HepG2 (cell line): ENCODE measurements around the gene TGFBRAP1. TPM values are rescaled to one million over a fixed set of nuclear protein-coding genes. Genes with fewer than 3 reads are reported as not detected.

Experiments
- ATAC-seq: fragments of 200-7000 bp; cut with Tn5 transposase; 3 replicates; pipeline ENCODE4 v1.9.1; 2020; ENCODE audit warnings: mild to moderate bottlenecking, moderate library complexity
- BruUV-seq: library from RNA; stranded (reverse); fragments of 400-500 nt; replicated peaks from 2 replicates; lab custom pipeline; 2021; lab: Mats Ljungman, UMichigan
- CTCF ChIA-PET: fragments of 300-600 bp; formaldehyde crosslinking; extraction: SDS; loops from one replicate; lab custom pipeline; 2021; ENCODE audit warnings: low total read pairs, inconsistent platforms, low intra/inter-chr PET ratio; lab: Yijun Ruan, JAX
- POLR2A ChIA-PET: fragments of 350-600 bp; sonication (Branson Sonifier 250); formaldehyde crosslinking; loops from one replicate; lab custom pipeline; 2020; ENCODE audit warnings: antibody characterized with exemption, inconsistent platforms; lab: Yijun Ruan, JAX
- DNase-seq: peaks from one replicate; pipeline ENCODE4 v3.0.0-alpha.2; 2015; ENCODE audit warnings: low spot score
- FAIRE-seq: peaks from 3 replicates; lab custom pipeline; 2011; peaks lifted over from hg19 to GRCh38; lab: Jason Lieb, UNC
- H2AFZ ChIP-seq: one replicate; pipeline ENCODE4 v1.6.1; 2011; ENCODE audit warnings: low read length, inconsistent platforms
- H3K27ac ChIP-seq: fragments of 300-600 bp; 3 replicates; pipeline ENCODE4 v1.8.0; 2011; ENCODE audit warnings: mixed run types, mild to moderate bottlenecking, mixed read lengths, low read length, inconsistent platforms; ENCODE audit not compliant: insufficient read depth; ENCODE audit errors: extremely low read length
- H3K27me3 ChIP-seq, 2 experiments: fragments of 200-600 bp in 1 of 2; 2 replicates in 1 of 2; 3 replicates in 1 of 2; pipeline versions ENCODE4 v1.6.0 to v1.8.0; 2011; ENCODE audit warnings: low read length in 2 of 2, mild to moderate bottlenecking in 2 of 2, moderate library complexity in 2 of 2, inconsistent platforms in 1 of 2; ENCODE audit not compliant: insufficient read depth in 2 of 2, control insufficient read depth in 1 of 2
- H3K36me3 ChIP-seq, 2 experiments: fragments of 200-600 bp in 1 of 2; replicated peaks in 1 of 2; 2 replicates in 1 of 2; 3 replicates in 1 of 2; pipeline versions ENCODE4 v1.5.1 to v1.8.0; 2011; ENCODE audit warnings: low read length in 2 of 2, inconsistent platforms in 1 of 2; ENCODE audit not compliant: insufficient read depth in 2 of 2, control insufficient read depth in 1 of 2
- H3K4me1 ChIP-seq: 2 replicates; pipeline ENCODE4 v1.5.1; 2012; ENCODE audit warnings: low read length, inconsistent platforms; ENCODE audit not compliant: insufficient read depth
- H3K4me2 ChIP-seq: 2 replicates; pipeline ENCODE4 v1.6.0; 2011; ENCODE audit warnings: low read depth, low read length, inconsistent platforms
- H3K4me3 ChIP-seq, 3 experiments: fragments of 200-600 bp in 1 of 3; sonication (generic), shearing (Covaris generic) in 1 of 3; replicated peaks in 1 of 3; 2 replicates each; pipeline ENCODE4 v1.5.1; 2011 to 2016; ENCODE audit warnings: low read length in 3 of 3, inconsistent platforms in 2 of 3, low read depth in 2 of 3, mild to moderate bottlenecking in 2 of 3, control low read depth in 1 of 3, mixed read lengths in 1 of 3; ENCODE audit not compliant: insufficient read depth in 1 of 3
- H3K79me2 ChIP-seq: one replicate; pipeline ENCODE4 v1.6.1; 2011; ENCODE audit warnings: low read length, inconsistent platforms; ENCODE audit not compliant: insufficient read depth
- H3K9ac ChIP-seq: 2 replicates; pipeline ENCODE4 v1.6.0; 2011; ENCODE audit warnings: mild to moderate bottlenecking, low read depth, low read length, inconsistent platforms; ENCODE audit not compliant: insufficient read depth
- H3K9me3 ChIP-seq: 2 replicates; pipeline ENCODE4 v1.5.1; 2012; ENCODE audit warnings: mild to moderate bottlenecking, low read length
- H4K20me1 ChIP-seq: 2 replicates; pipeline ENCODE4 v1.6.0; 2011; ENCODE audit warnings: inconsistent platforms, mild to moderate bottlenecking, low read length, moderate library complexity; ENCODE audit not compliant: insufficient read depth
- ATF7 ChIP-seq, 2 experiments: fragments of 450-650 bp in 1 of 2; sonication (generic) in 1 of 2; formaldehyde crosslinking in 1 of 2; IDR thresholded peaks; 2 replicates each; pipeline versions ENCODE4 v1.4.0 to v1.6.1; 2016 to 2020; ENCODE audit warnings: antibody characterized with exemption in 1 of 2, mild to moderate bottlenecking in 1 of 2, missing genetic modification reagents in 1 of 2
- ETV5 ChIP-seq: IDR thresholded peaks from 2 replicates; pipeline ENCODE4 v1.6.1; 2018; ENCODE audit warnings: missing biosample characterization, missing genetic modification reagents, inconsistent platforms, borderline replicate concordance
- FOXA3 ChIP-seq: IDR thresholded peaks from 2 replicates; pipeline ENCODE4 v1.6.1; 2016; ENCODE audit warnings: missing genetic modification reagents, missing compliant biosample characterization
- FOXK1 ChIP-seq: sonication (generic); formaldehyde crosslinking; IDR thresholded peaks from 2 replicates; pipeline ENCODE4 v1.4.0; 2020; ENCODE audit warnings: low read depth, missing genetic modification reagents, borderline replicate concordance
- HCFC1 ChIP-seq: fragments of 150-350 bp; IDR thresholded peaks from 2 replicates; pipeline ENCODE4 v1.6.1; 2014; ENCODE audit warnings: low read depth, low read length
- KDM6A ChIP-seq: IDR thresholded peaks from 2 replicates; pipeline ENCODE4 v1.6.1; 2016; ENCODE audit warnings: low read depth
- KMT2A ChIP-seq: sonication (generic); formaldehyde crosslinking; IDR thresholded peaks from 2 replicates; pipeline ENCODE4 v1.4.0; 2020; ENCODE audit warnings: missing genetic modification reagents
- REL ChIP-seq: sonication (generic); formaldehyde crosslinking; conservative IDR thresholded peaks from 2 replicates; pipeline ENCODE4 v1.8.0; 2022; ENCODE audit warnings: mild to moderate bottlenecking, missing genetic modification reagents, moderate library complexity
- REXO4 ChIP-seq: sonication (generic); formaldehyde crosslinking; IDR thresholded peaks from 2 replicates; pipeline ENCODE4 v1.8.0; 2022; ENCODE audit warnings: missing genetic modification reagents, mild to moderate bottlenecking, borderline replicate concordance
- XBP1 ChIP-seq: sonication (generic); formaldehyde crosslinking; IDR thresholded peaks from 2 replicates; pipeline ENCODE4 v1.5.0; 2020; ENCODE audit warnings: missing genetic modification reagents
- ZBED4 ChIP-seq: sonication (generic); formaldehyde crosslinking; IDR thresholded peaks from 2 replicates; pipeline ENCODE4 v1.4.0; 2020; ENCODE audit warnings: missing genetic modification reagents, borderline replicate concordance
- ZKSCAN8 ChIP-seq: IDR thresholded peaks from 2 replicates; pipeline ENCODE4 v1.6.1; 2016; ENCODE audit warnings: borderline replicate concordance, missing genetic modification reagents, missing compliant biosample characterization
- ZNF274 ChIP-seq: sonication (generic); formaldehyde crosslinking; IDR thresholded peaks from 2 replicates; pipeline ENCODE4 v1.5.1; 2020; ENCODE audit warnings: mild to moderate bottlenecking, missing genetic modification reagents
- ZNF431 ChIP-seq: sonication (generic); formaldehyde crosslinking; IDR thresholded peaks from 2 replicates; pipeline ENCODE4 v1.9.0; 2022; ENCODE audit warnings: missing genetic modification reagents, low read depth, mild to moderate bottlenecking, borderline replicate concordance
- ZNF782 ChIP-seq: sonication (generic); formaldehyde crosslinking; IDR thresholded peaks from 2 replicates; pipeline ENCODE4 v1.4.0; 2020; ENCODE audit warnings: missing genetic modification reagents, mild to moderate bottlenecking, borderline replicate concordance
- ZNF839 ChIP-seq: sonication (generic); formaldehyde crosslinking; IDR thresholded peaks from 2 replicates; pipeline ENCODE4 v1.4.0; 2020; ENCODE audit warnings: missing genetic modification reagents, mild to moderate bottlenecking, borderline replicate concordance
- WGBS: methylation state at CpG from one replicate; pipeline ENCODE4 v1.1.6; 2017; ENCODE audit warnings: low lambda C conversion rate; 5-methylcytosine and 5-hydroxymethylcytosine counted together
- in situ Hi-C: cut with HindIII; loops from 2 replicates; pipeline ENCODE4 v1.10.0; 2017; ENCODE audit warnings: low pct_unique_long_range_greater_than_20kb; ENCODE audit not compliant: extremely low pct_ligation_motif_present
- intact Hi-C: fragments of 100-400 bp; cut with micrococcal nuclease; formaldehyde crosslinking; loops from one replicate; pipeline ENCODE4 v1.10.0; 2022; ENCODE audit not compliant: unreplicated experiment
- polyA plus RNA-seq, 8 experiments: library from polyadenylated mRNA; depleted of rRNA in 3 of 8; stranded (reverse) in 7 of 8; unstranded in 1 of 8; fragments of >200 nt; fragmentation: Illumina TruSeq in 4 of 8; extraction: Trizol in 4 of 8; gene quantifications; 2 replicates each; pipeline versions ENCODE4 v1.2.1 to v1.2.3, GENCODE V29; 2011 to 2016; ENCODE audit warnings: low read depth in 4 of 8, missing spikeins in 1 of 8, mixed read lengths in 1 of 8; ENCODE audit not compliant: insufficient read depth in 1 of 8
- total RNA-seq, 5 experiments: library from RNA; depleted of rRNA; stranded (reverse); fragments of >200 nt; fragmentation: Illumina TruSeq; extraction: Trizol; gene quantifications; 2 replicates each; pipeline ENCODE4 v1.2.3, GENCODE V29; 2016; ENCODE audit warnings: low read depth in 1 of 5
- TF ChIP-seq, protein P1 (sequence below): sonication (generic); formaldehyde crosslinking; IDR thresholded peaks from 2 replicates; pipeline ENCODE4 v1.9.0; 2022; ENCODE audit warnings: missing genetic modification reagents, mild to moderate bottlenecking, borderline replicate concordance

Gene TGFBRAP1
- total and polyA plus RNA-seq, 2 of the 13 experiments (the other 11 are each of a cell fraction or from before 2014, with no cell fraction given), result 12.7 to 22.9 TPM

DNA sequence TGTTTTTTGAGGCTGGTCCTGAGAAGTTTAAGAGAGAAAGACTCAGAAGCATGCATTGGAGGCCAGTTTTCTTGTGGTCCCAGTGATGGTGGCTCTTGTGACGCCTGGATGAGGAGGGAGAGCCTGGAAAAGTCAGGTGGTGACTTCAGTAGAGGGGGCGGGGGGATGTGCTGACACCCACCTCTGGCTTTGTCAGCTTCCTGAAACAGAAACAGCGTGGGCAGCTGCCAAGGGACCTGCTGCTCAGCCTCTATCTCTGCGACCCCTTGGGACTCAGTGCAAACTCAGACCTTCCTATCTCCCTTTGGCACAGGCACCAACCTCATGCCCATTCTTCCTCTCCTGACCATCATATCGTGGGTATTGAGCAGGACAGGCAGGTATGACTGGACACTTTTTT, 6.4 kb downstream of the TGFBRAP1 start:
- no peak for ATAC-seq
- Histone ChIP-seq H4K20me1 (peaks cover 6% of the 10 kb centered on the region; the same call in 1 of the 2 replicates), H3K27me3 (no peaks in the 10 kb centered on the region), H2AFZ (no peak overlapping the region), H3K9me3 (no peaks in the 10 kb centered on the region), H3K9ac (no peak overlapping the region), H3K4me1 (peaks cover 23% of the 10 kb centered on the region), H3K36me3 (peaks cover 7 to 30% of the 10 kb centered on the region in 2 experiments), H3K4me2 (no peak overlapping the region), H3K4me3 (no peak overlapping the region), H3K27ac (no peak overlapping the region), H3K79me2 (peaks cover 92% of the 10 kb centered on the region)
- POLR2A ChIA-PET, result no interaction called here
- FAIRE-seq, result no peak
- no peak for DNase-seq
- intact Hi-C loops (no loop called here), in situ Hi-C loops (no loop called here)
- no peak for TF ChIP-seq ZNF431 (CRISPR knock-in tag)
- no peak for TF ChIP-seq REL
- no peak for TF ChIP-seq REXO4 (CRISPR knock-in tag)
- TF ChIP-seq ATF7 (IDR thresholded peaks at IDR 0.05), result no peak
- no peak for TF ChIP-seq ATF7 (CRISPR knock-in tag; IDR thresholded peaks at IDR 0.05)
- no peak for TF ChIP-seq XBP1
- no peak for TF ChIP-seq FOXA3 (CRISPR knock-in tag)
- TF ChIP-seq ETV5 (CRISPR knock-in tag), result no peak
- TF ChIP-seq ZNF839 (CRISPR knock-in tag), result no peak
- no peak for TF ChIP-seq KMT2A (CRISPR knock-in tag)
- no peak for TF ChIP-seq ZKSCAN8 (CRISPR knock-in tag)
- no peak for TF ChIP-seq FOXK1 (CRISPR knock-in tag)
- no peak for TF ChIP-seq ZNF274 (CRISPR knock-in tag)
- TF ChIP-seq, protein P1, sequence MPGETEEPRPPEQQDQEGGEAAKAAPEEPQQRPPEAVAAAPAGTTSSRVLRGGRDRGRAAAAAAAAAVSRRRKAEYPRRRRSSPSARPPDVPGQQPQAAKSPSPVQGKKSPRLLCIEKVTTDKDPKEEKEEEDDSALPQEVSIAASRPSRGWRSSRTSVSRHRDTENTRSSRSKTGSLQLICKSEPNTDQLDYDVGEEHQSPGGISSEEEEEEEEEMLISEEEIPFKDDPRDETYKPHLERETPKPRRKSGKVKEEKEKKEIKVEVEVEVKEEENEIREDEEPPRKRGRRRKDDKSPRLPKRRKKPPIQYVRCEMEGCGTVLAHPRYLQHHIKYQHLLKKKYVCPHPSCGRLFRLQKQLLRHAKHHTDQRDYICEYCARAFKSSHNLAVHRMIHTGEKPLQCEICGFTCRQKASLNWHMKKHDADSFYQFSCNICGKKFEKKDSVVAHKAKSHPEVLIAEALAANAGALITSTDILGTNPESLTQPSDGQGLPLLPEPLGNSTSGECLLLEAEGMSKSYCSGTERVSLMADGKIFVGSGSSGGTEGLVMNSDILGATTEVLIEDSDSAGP (CRISPR knock-in tag), result no peak
- TF ChIP-seq ZNF782 (CRISPR knock-in tag), result no peak
- TF ChIP-seq HCFC1, result no peak
- no peak for TF ChIP-seq KDM6A (CRISPR knock-in tag)
- no peak for TF ChIP-seq ZBED4 (CRISPR knock-in tag)
- BruUV-seq, result no TSS peak
- CTCF ChIA-PET, result no interaction called here
- 91% methylated on average over 5 of the region's 5 CpGs for WGBS
